Adrenal gland (tissue), 5 donors: Measurements from ENCODE around the gene LAPTM5.

Experiments used
- POLR2A ChIP-seq, 2 donors: fragments of 450-650 bp; IDR thresholded peaks; one replicate each; pipeline ENCODE4 v1.6.1; 2017; ENCODE audit warnings: antibody characterized with exemption in 2 of 2, mild to moderate bottlenecking in 2 of 2, moderate library complexity in 1 of 2
- TF ChIP-seq, protein P1 (sequence below), 6 experiments: fragments of 450-650 bp in 4 of 6; fragments of 200-600 bp in 2 of 6; sonication (generic) in 1 of 6; IDR thresholded peaks; 1 replicate in 5 of 6; 2 replicates in 1 of 6; pipeline versions ENCODE4 v1.5.1 to v1.8.0; 2016 to 2021; ENCODE audit warnings: antibody characterized with exemption in 6 of 6, mild to moderate bottlenecking in 2 of 6, moderate library complexity in 1 of 6
- donor health status: DM: no; HTN: no; CAD: no.

DNA sequence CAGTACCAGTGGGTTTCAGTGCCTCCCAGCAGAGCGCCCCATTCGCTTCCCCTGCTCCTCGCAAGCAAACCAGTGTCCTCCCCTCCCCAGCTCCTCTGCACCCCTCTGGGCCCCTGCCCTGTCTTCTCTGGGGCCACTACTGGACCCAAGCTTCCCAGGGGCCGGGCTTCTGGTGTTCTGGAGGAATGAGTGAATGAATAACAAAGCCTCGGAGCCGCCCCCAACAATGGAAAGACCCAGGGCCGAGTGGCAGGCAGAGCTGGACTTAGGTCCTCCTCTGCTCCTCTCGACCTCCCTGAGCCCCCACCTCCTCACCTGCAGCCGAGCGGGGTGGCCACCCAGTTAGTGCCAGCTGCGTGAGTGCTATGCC is 71.8 kb downstream of the LAPTM5 start:
- TF ChIP-seq, protein P1, sequence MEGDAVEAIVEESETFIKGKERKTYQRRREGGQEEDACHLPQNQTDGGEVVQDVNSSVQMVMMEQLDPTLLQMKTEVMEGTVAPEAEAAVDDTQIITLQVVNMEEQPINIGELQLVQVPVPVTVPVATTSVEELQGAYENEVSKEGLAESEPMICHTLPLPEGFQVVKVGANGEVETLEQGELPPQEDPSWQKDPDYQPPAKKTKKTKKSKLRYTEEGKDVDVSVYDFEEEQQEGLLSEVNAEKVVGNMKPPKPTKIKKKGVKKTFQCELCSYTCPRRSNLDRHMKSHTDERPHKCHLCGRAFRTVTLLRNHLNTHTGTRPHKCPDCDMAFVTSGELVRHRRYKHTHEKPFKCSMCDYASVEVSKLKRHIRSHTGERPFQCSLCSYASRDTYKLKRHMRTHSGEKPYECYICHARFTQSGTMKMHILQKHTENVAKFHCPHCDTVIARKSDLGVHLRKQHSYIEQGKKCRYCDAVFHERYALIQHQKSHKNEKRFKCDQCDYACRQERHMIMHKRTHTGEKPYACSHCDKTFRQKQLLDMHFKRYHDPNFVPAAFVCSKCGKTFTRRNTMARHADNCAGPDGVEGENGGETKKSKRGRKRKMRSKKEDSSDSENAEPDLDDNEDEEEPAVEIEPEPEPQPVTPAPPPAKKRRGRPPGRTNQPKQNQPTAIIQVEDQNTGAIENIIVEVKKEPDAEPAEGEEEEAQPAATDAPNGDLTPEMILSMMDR (IDR thresholded peaks at IDR 0.05): no peak
- no peak for TF ChIP-seq POLR2A (IDR thresholded peaks at IDR 0.05)
